ENCODE measurements around the gene LUC7L3. TPM values are rescaled to one million over a fixed set of nuclear protein-coding genes. Genes with fewer than 3 reads are reported as not detected.

LUC7L3 gene
- total and polyA plus RNA-seq, 2 of the 13 experiments (the other 11 are each of a cell fraction or from before 2014, with no cell fraction given), result 108 to 120 TPM

DNA sequence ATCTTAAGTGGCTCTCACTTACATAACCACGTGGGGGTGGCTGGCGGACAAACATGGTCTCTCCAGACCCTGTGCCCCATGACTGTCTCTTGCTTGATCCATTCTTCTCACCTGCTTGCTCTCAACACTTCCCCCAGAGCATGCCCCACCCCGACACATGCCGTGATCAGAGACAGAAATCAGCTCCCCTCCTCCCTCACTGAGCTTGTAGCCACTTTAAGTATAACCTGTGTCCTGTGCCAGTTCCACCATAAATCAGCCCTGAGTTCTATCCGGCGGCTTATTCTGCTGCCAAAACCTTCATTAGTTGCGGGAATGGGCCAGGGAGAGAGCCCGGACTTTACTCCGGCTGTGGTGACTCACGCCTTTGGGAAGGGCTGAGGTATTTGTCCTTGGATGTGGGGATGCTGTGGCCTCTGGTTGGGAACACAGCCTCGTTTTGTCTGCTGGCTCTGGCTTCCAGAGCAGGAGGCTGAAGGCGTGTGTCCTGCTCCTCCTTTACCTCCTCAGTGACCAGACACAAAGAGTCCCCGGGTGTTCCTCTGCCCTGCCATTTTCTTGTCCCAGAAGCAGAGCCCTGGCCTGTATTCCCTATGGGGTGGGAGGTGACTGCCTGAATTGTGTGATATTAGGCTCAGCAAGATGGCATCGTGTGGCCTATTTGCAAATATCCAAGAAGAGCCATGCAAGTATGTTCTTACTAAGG is 32.8 kb upstream of the LUC7L3 start (continued):
- TF ChIP-seq PLRG1 (conservative IDR thresholded peaks at IDR 0.05) (no peak), ISL2 (CRISPR knock-in tag; IDR thresholded peaks at IDR 0.05) (peak; percentile 84), RBAK (CRISPR knock-in tag; IDR thresholded peaks at IDR 0.05) (no peak), ELF4 (CRISPR knock-in tag; IDR thresholded peaks at IDR 0.05; ENCODE audit: borderline replicate concordance) (no peak; the same call in 1 of the 2 replicates), ZNF574 (CRISPR knock-in tag; IDR thresholded peaks at IDR 0.05) (peak; percentile 70; the same call in 1 of the 2 replicates), DNMT3B (CRISPR knock-in tag; conservative IDR thresholded peaks at IDR 0.05) (no peak; the same call in 1 of the 2 replicates), GABPB1 (CRISPR knock-in tag; IDR thresholded peaks at IDR 0.05) (no peak; the same call in 1 of the 2 replicates), TAF1 (CRISPR knock-in tag; IDR thresholded peaks at IDR 0.05) (peak; percentile 82), CCDC6 (CRISPR knock-in tag; IDR thresholded peaks at IDR 0.05) (no peak), ZNF335 (CRISPR knock-in tag; IDR thresholded peaks at IDR 0.05) (peak; percentile 43; the same call in 1 of the 2 replicates), BHLHE40 (IDR thresholded peaks at IDR 0.05; ENCODE audit: low read length) (peak; percentile 42), EED (CRISPR knock-in tag; IDR thresholded peaks at IDR 0.05) (no peak), ZSCAN12 (CRISPR knock-in tag; IDR thresholded peaks at IDR 0.05) (no peak), XRCC5 (optimal IDR thresholded peaks at IDR 0.05; ENCODE audit: low read length) (no peak), HDAC2 (CRISPR knock-in tag; IDR thresholded peaks at IDR 0.05) (peak; percentile 97), ZNF441 (CRISPR knock-in tag; IDR thresholded peaks at IDR 0.05; ENCODE audit: borderline replicate concordance) (peak; percentile 82), ZSCAN20 (CRISPR knock-in tag; IDR thresholded peaks at IDR 0.05; ENCODE audit: borderline replicate concordance) (0 out of 2 replicates have a peak, but pooled peaks have one; percentile 75), ZNF350 (CRISPR knock-in tag; IDR thresholded peaks at IDR 0.05; ENCODE audit: borderline replicate concordance, low read depth) (peak; percentile 64; the same call in 1 of the 2 replicates), ZC3H4 (CRISPR knock-in tag; IDR thresholded peaks at IDR 0.05; ENCODE audit: borderline replicate concordance) (no peak), ZNF382 (CRISPR knock-in tag; IDR thresholded peaks at IDR 0.05; ENCODE audit: borderline replicate concordance) (no peak)
- TF ChIP-seq, protein P1, sequence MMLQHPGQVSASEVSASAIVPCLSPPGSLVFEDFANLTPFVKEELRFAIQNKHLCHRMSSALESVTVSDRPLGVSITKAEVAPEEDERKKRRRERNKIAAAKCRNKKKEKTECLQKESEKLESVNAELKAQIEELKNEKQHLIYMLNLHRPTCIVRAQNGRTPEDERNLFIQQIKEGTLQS (CRISPR knock-in tag; IDR thresholded peaks at IDR 0.05), result peak; percentile 100
- TF ChIP-seq, protein P2, sequence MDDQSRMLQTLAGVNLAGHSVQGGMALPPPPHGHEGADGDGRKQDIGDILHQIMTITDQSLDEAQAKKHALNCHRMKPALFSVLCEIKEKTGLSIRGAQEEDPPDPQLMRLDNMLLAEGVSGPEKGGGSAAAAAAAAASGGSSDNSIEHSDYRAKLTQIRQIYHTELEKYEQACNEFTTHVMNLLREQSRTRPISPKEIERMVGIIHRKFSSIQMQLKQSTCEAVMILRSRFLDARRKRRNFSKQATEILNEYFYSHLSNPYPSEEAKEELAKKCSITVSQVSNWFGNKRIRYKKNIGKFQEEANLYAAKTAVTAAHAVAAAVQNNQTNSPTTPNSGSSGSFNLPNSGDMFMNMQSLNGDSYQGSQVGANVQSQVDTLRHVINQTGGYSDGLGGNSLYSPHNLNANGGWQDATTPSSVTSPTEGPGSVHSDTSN (CRISPR knock-in tag; IDR thresholded peaks at IDR 0.05; ENCODE audit: borderline replicate concordance), result no peak
- TF ChIP-seq, protein P3, sequence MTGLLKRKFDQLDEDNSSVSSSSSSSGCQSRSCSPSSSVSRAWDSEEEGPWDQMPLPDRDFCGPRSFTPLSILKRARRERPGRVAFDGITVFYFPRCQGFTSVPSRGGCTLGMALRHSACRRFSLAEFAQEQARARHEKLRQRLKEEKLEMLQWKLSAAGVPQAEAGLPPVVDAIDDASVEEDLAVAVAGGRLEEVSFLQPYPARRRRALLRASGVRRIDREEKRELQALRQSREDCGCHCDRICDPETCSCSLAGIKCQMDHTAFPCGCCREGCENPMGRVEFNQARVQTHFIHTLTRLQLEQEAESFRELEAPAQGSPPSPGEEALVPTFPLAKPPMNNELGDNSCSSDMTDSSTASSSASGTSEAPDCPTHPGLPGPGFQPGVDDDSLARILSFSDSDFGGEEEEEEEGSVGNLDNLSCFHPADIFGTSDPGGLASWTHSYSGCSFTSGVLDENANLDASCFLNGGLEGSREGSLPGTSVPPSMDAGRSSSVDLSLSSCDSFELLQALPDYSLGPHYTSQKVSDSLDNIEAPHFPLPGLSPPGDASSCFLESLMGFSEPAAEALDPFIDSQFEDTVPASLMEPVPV (CRISPR knock-in tag; IDR thresholded peaks at IDR 0.05), result peak; percentile 87; the same call in 1 of the 2 replicates
